Endothelial cell of umbilical vein (primary cell): ENCODE data around the gene ZNF621. TPM values are rescaled to one million over a fixed set of nuclear protein-coding genes. Genes with fewer than 3 reads are reported as not detected.

ENCODE experiments used
- BruUV-seq: library from RNA; stranded (reverse); fragments of 400-500 nt; replicated peaks from 2 replicates; lab custom pipeline; 2021; lab: Mats Ljungman, UMichigan
- CTCF ChIA-PET: fragments of 300-600, 350-600 bp; sonication (Branson Sonifier 250); formaldehyde crosslinking; loops from one replicate; lab custom pipeline; 2021; ENCODE audit warnings: antibody characterized with exemption, inconsistent platforms; lab: Charles Lee
- POLR2A ChIA-PET: fragments of 300-600, 350-600 bp; sonication (Branson Sonifier 250); formaldehyde crosslinking; loops from one replicate; lab custom pipeline; 2021; ENCODE audit warnings: antibody characterized with exemption, inconsistent platforms; lab: Charles Lee
- DNase-seq: peaks from one replicate; pipeline ENCODE4 v3.0.0-alpha.2; 2011; ENCODE audit warnings: low read depth, low spot score
- FAIRE-seq: peaks from 2 replicates; lab custom pipeline; 2011; peaks lifted over from hg19 to GRCh38; lab: Jason Lieb, UNC
- H2AFZ ChIP-seq: 2 replicates; pipeline ENCODE4 v1.6.0; 2012; ENCODE audit warnings: low read depth, low read length, control low read depth, inconsistent platforms
- H3K27ac ChIP-seq: 2 replicates; pipeline ENCODE4 v1.5.1; 2011; ENCODE audit warnings: low read depth, mild to moderate bottlenecking, control low read depth, low read length, moderate library complexity; ENCODE audit not compliant: insufficient read depth
- H3K27me3 ChIP-seq, 2 experiments: 2 replicates each; pipeline versions ENCODE4 v1.6.0 to v1.6.1; 2011; ENCODE audit warnings: low read length in 2 of 2, mixed read lengths in 1 of 2; ENCODE audit not compliant: control insufficient read depth in 2 of 2, insufficient read depth in 2 of 2
- H3K36me3 ChIP-seq, 2 experiments: 2 replicates in 1 of 2; 3 replicates in 1 of 2; pipeline ENCODE4 v1.5.1; 2011; ENCODE audit warnings: low read length in 2 of 2, mild to moderate bottlenecking in 1 of 2, moderate library complexity in 1 of 2; ENCODE audit not compliant: control insufficient read depth in 2 of 2, insufficient read depth in 2 of 2; ENCODE audit errors: extremely low read depth in 1 of 2
- H3K4me1 ChIP-seq: 3 replicates; pipeline ENCODE4 v1.5.1; 2011; ENCODE audit warnings: mild to moderate bottlenecking, low read length; ENCODE audit not compliant: control insufficient read depth, insufficient read depth; ENCODE audit errors: extremely low read depth
- H3K4me2 ChIP-seq: 2 replicates; pipeline ENCODE4 v1.6.1; 2011; ENCODE audit warnings: low read length, control low read depth, mixed read lengths; ENCODE audit not compliant: insufficient read depth
- H3K4me3 ChIP-seq, 3 experiments: fragments of 200-600 bp in 1 of 3; sonication (generic), shearing (Covaris generic) in 1 of 3; replicated peaks in 1 of 3; 2 replicates each; pipeline ENCODE4 v1.5.1; 2011 to 2016; ENCODE audit warnings: control low read depth in 3 of 3, low read length in 3 of 3, mild to moderate bottlenecking in 2 of 3, inconsistent platforms in 1 of 3, low read depth in 1 of 3, moderate library complexity in 1 of 3; ENCODE audit not compliant: insufficient read depth in 1 of 3
- H3K79me2 ChIP-seq: 2 replicates; pipeline ENCODE4 v1.6.0; 2012; ENCODE audit warnings: low read length, inconsistent platforms; ENCODE audit not compliant: control insufficient read depth, insufficient read depth
- H3K9ac ChIP-seq: replicated peaks from 2 replicates; pipeline ENCODE3; 2011; ENCODE audit warnings: low read length, control low read depth; ENCODE audit not compliant: insufficient read depth; ENCODE audit errors: extremely low read depth
- H3K9me1 ChIP-seq: replicated peaks from 3 replicates; pipeline ENCODE4 v1.6.0; 2011; ENCODE audit warnings: mild to moderate bottlenecking, low read length; ENCODE audit not compliant: control insufficient read depth, insufficient read depth; ENCODE audit errors: extremely low read depth
- H3K9me3 ChIP-seq: replicated peaks from 2 replicates; pipeline ENCODE4 v1.5.1; 2012; ENCODE audit warnings: low read length, inconsistent platforms; ENCODE audit not compliant: control insufficient read depth, insufficient read depth
- H4K20me1 ChIP-seq: replicated peaks from 2 replicates; pipeline ENCODE3; 2011; ENCODE audit warnings: mild to moderate bottlenecking, low read length; ENCODE audit not compliant: control insufficient read depth, insufficient read depth; ENCODE audit errors: extremely low read depth
- CTCF ChIP-seq, 2 donors: IDR thresholded peaks; 1 replicate in 1 of 2; 2 replicates in 1 of 2; pipeline ENCODE4 v1.5.1; 2011; ENCODE audit warnings: low read length in 2 of 2, mild to moderate bottlenecking in 2 of 2, moderate library complexity in 2 of 2, control low read depth in 1 of 2, inconsistent platforms in 1 of 2, low read depth in 1 of 2; ENCODE audit not compliant: insufficient read depth in 1 of 2; ENCODE audit errors: extremely low read depth in 1 of 2
- EZH2 ChIP-seq: IDR thresholded peaks from 2 replicates; pipeline ENCODE4 v1.6.1; 2012; ENCODE audit warnings: borderline replicate concordance, low read depth, mild to moderate bottlenecking, moderate library complexity, low read length, inconsistent platforms; ENCODE audit not compliant: severe bottlenecking
- FOS ChIP-seq: IDR thresholded peaks from 2 replicates; pipeline ENCODE4 v1.6.1; 2011; ENCODE audit warnings: mild to moderate bottlenecking, low read length, moderate library complexity, borderline replicate concordance; ENCODE audit not compliant: insufficient read depth
- GATA2 ChIP-seq: IDR thresholded peaks from 2 replicates; pipeline ENCODE4 v1.7.0; 2011; ENCODE audit warnings: low read depth, mild to moderate bottlenecking, moderate library complexity, mixed read lengths, low read length; ENCODE audit not compliant: insufficient read length, insufficient read depth
- JUN ChIP-seq: IDR thresholded peaks from 2 replicates; pipeline ENCODE4 v1.6.1; 2011; ENCODE audit warnings: borderline replicate concordance, low read depth; ENCODE audit not compliant: insufficient read length, insufficient read depth
- MAX ChIP-seq: IDR thresholded peaks from 2 replicates; pipeline ENCODE4 v1.6.1; 2011; ENCODE audit not compliant: insufficient read depth, insufficient read length
- MYC ChIP-seq: IDR thresholded peaks from one replicate; pipeline ENCODE4 v1.6.1; 2011; ENCODE audit warnings: mild to moderate bottlenecking, low read depth, low read length
- POLR2A ChIP-seq: IDR thresholded peaks from 2 replicates; pipeline ENCODE4 v1.6.1; 2012; ENCODE audit warnings: low read depth, mild to moderate bottlenecking, control low read depth, low read length
- POLR2AphosphoS5 ChIP-seq: IDR thresholded peaks from 2 replicates; pipeline ENCODE4 v1.6.1; 2012; ENCODE audit warnings: low read depth, mild to moderate bottlenecking, control low read depth, low read length, moderate library complexity; ENCODE audit not compliant: insufficient read depth
- dilution Hi-C: fragments of 300-500 bp; cut with MboI; formaldehyde crosslinking; loops from one replicate; pipeline ENCODE4 v1.15.0; 2019; ENCODE audit warnings: low sequenced_read_pairs; ENCODE audit not compliant: extremely low pct_ligation_motif_present
- intact Hi-C: fragments of 100-400 bp; cut with micrococcal nuclease; formaldehyde crosslinking; loops from one replicate; pipeline ENCODE4 v1.10.0; 2022
- polyA plus RNA-seq, 4 experiments: library from polyadenylated mRNA; depleted of rRNA in 3 of 4; stranded (reverse) in 3 of 4; unstranded in 1 of 4; fragments of >200 nt; gene quantifications; 2 replicates each; pipeline versions ENCODE4 v1.2.1 to v1.2.3, GENCODE V29; 2011 to 2012; ENCODE audit warnings: missing spikeins in 1 of 4
- total RNA-seq: library from RNA; stranded (reverse); gene quantifications from 2 replicates; pipeline ENCODE4 v1.2.3, GENCODE V29; 2021

ZNF621 gene
- total and polyA plus RNA-seq, 2 donors (not counting 3 experiments of a cell fraction or from before 2014, with no cell fraction given): 8.5 to 22.5 TPM

- no TSS peak for BruUV-seq
- ChIA-PET POLR2A (no interaction called here), CTCF (no interaction called here)
- no peaks in the 10 kb centered on the region for H3K9me1 ChIP-seq
- no peak overlapping the region for H3K4me2 ChIP-seq
- H3K79me2 ChIP-seq: no peaks in the 10 kb centered on the region
- no peaks in the 10 kb centered on the region for H3K4me1 ChIP-seq
- intact Hi-C loops: no loop called here
- H3K4me3 ChIP-seq: no peak overlapping the region
- H4K20me1 ChIP-seq: no peaks in the 10 kb centered on the region
- H2AFZ ChIP-seq: no peak overlapping the region
- TF ChIP-seq MAX (no peak), MYC (no peak), POLR2A (no peak), POLR2AphosphoS5 (no peak)
- no peak overlapping the region for H3K9ac ChIP-seq
- DNase-seq: no peak
- H3K27me3 ChIP-seq: peaks cover 2 to 6% of the 10 kb centered on the region in 2 experiments
- no peaks in the 10 kb centered on the region for H3K36me3 ChIP-seq
- FAIRE-seq: no peak
- no peak overlapping the region for H3K27ac ChIP-seq
- no peaks in the 10 kb centered on the region for H3K9me3 ChIP-seq
- dilution Hi-C loops: no loop called here
Measured at GRCh38 chr3:40574661-40575060, 49.9 kb downstream of the ZNF621 start.

- no peaks in the 10 kb centered on the region for H3K4me1 ChIP-seq
- peaks cover 2 to 4% of the 10 kb centered on the region in 2 experiments for H3K27me3 ChIP-seq
- ChIA-PET CTCF (interaction anchor here (0.8 kb wide), 1 partner anchor 22 kb away, joined by 3 read pairs; no protein-coding TSS in a partner anchor), POLR2A (no interaction called here)
- no peak for FAIRE-seq
- no peak overlapping the region for H3K27ac ChIP-seq
- H3K36me3 ChIP-seq: no peaks in the 10 kb centered on the region
- dilution Hi-C loops (no loop called here), intact Hi-C loops (no loop called here)
- BruUV-seq: no TSS peak
- H3K4me3 ChIP-seq: no peak overlapping the region
- TF ChIP-seq POLR2AphosphoS5: no peak
- no peak for TF ChIP-seq CTCF (IDR thresholded peaks at IDR 0.05; ENCODE audit: extremely low read depth in 1 of 2, insufficient read depth in 1 of 2, low read depth in 1 of 2, low read length in 2 of 2)
- no peak for TF ChIP-seq POLR2A
- no peak for TF ChIP-seq MAX
- no peak for TF ChIP-seq GATA2
- no peak for TF ChIP-seq EZH2
- no peak for TF ChIP-seq JUN
- no peak for TF ChIP-seq MYC
- no peak for TF ChIP-seq FOS
- no peaks in the 10 kb centered on the region for H4K20me1 ChIP-seq
- no peaks in the 10 kb centered on the region for H3K9me3 ChIP-seq
- no peaks in the 10 kb centered on the region for H3K9me1 ChIP-seq
- no peak for DNase-seq
- H2AFZ ChIP-seq: no peak overlapping the region
- H3K9ac ChIP-seq: no peak overlapping the region
- H3K4me2 ChIP-seq: no peak overlapping the region
- H3K79me2 ChIP-seq: no peaks in the 10 kb centered on the region
Measured at GRCh38 chr3:40576396-40576795, 51.6 kb downstream of the ZNF621 start.
